Lung (tissue), 12 donors: ENCODE results near the gene LYRM2. TPM values are rescaled to one million over a fixed set of nuclear protein-coding genes. Genes with fewer than 3 reads are reported as not detected.

Experiments used
- ATAC-seq: fragments of 200-7000 bp; cut with Tn5 transposase; one replicate; pipeline ENCODE4 v1.9.1; 2020; ENCODE audit warnings: moderate number of reproducible peaks; ENCODE audit not compliant: insufficient read depth, low FRiP score
- DNase-seq, 3 donors: peaks; one replicate each; pipeline ENCODE4 v3.0.0-alpha.2; 2013 to 2017
- H3K27ac ChIP-seq, 2 donors: one replicate each; pipeline ENCODE4 v1.5.1; 2013; ENCODE audit warnings: mild to moderate bottlenecking in 2 of 2, moderate library complexity in 2 of 2, control low read depth in 1 of 2, inconsistent platforms in 1 of 2, low read depth in 1 of 2, low read length in 1 of 2
- H3K27me3 ChIP-seq, 3 donors: one replicate each; pipeline ENCODE4 v1.5.1; 2013; ENCODE audit warnings: low read length in 2 of 3; ENCODE audit not compliant: control insufficient read depth in 3 of 3, insufficient read depth in 3 of 3
- H3K36me3 ChIP-seq, 4 donors: one replicate each; pipeline ENCODE4 v1.5.1; 2013; ENCODE audit warnings: low read length in 4 of 4, mild to moderate bottlenecking in 1 of 4, moderate library complexity in 1 of 4; ENCODE audit not compliant: control insufficient read depth in 4 of 4, insufficient read depth in 4 of 4
- H3K4me1 ChIP-seq, 5 donors: one replicate each; pipeline ENCODE4 v1.5.1; 2013; ENCODE audit warnings: low read length in 5 of 5, mild to moderate bottlenecking in 2 of 5, moderate library complexity in 1 of 5; ENCODE audit not compliant: control insufficient read depth in 5 of 5, insufficient read depth in 5 of 5
- H3K4me3 ChIP-seq: one replicate; pipeline ENCODE4 v1.5.1; 2013; ENCODE audit warnings: mild to moderate bottlenecking, control low read depth, moderate library complexity
- H3K9ac ChIP-seq, 2 donors: one replicate each; pipeline ENCODE4 v1.5.1; 2013; ENCODE audit warnings: low read length in 2 of 2, control low read depth in 1 of 2; ENCODE audit not compliant: insufficient read depth in 1 of 2
- H3K9me3 ChIP-seq, 4 donors: one replicate each; pipeline ENCODE4 v1.5.1; 2013; ENCODE audit warnings: low read length in 3 of 4, mild to moderate bottlenecking in 1 of 4, moderate library complexity in 1 of 4; ENCODE audit not compliant: control insufficient read depth in 4 of 4, insufficient read depth in 3 of 4
- CTCF ChIP-seq: IDR thresholded peaks from 2 replicates; pipeline ENCODE4 v1.5.1; 2012; ENCODE audit warnings: mild to moderate bottlenecking; ENCODE audit errors: control extremely low read depth, extremely low read depth
- WGBS, 2 donors: extraction: QIAGEN DNeasy Blood & Tissue Kit; methylation state at CpG; one replicate each; pipeline ENCODE4 v1.1.7; 2013; 5-methylcytosine and 5-hydroxymethylcytosine counted together
- polyA plus RNA-seq, 2 donors: library from polyadenylated mRNA; stranded (reverse); fragments of 200-250 nt; gene quantifications; one replicate each; pipeline ENCODE4 v1.2.1, GENCODE V29; 2013
- total RNA-seq, 2 donors: library from RNA; depleted of rRNA in 1 of 2; stranded (reverse); fragments of >200 nt in 1 of 2; gene quantifications; one replicate each; pipeline ENCODE4 v1.2.1, GENCODE V29; 2014 to 2021
- donor health status: control.
- donor health status: control.
- donor health status: Bipolar disorder and iron deficiency.
- donor health status: healthy.
- donor health status: DM: yes; HTN: yes; CAD: no.

Gene LYRM2
- total and polyA plus RNA-seq, 4 donors = 25.6 to 38.1 (median 27.1) TPM

- WGBS, 2 donors = 93 to 96% methylated on average over 2 of the region's 2 CpGs
- no peak for TF ChIP-seq CTCF
- no peak overlapping the region for H3K9ac ChIP-seq
- no peaks in the 10 kb centered on the region for H3K27me3 ChIP-seq
- H3K4me3 ChIP-seq = no peak overlapping the region
- no peak for ATAC-seq
- H3K9me3 ChIP-seq = no peaks in the 10 kb centered on the region
- no peak overlapping the region for H3K27ac ChIP-seq
- no peak for DNase-seq
- peaks cover 0 to 2% (median 0%) of the 10 kb centered on the region in 5 donors for H3K4me1 ChIP-seq
- H3K36me3 ChIP-seq = no peaks in the 10 kb centered on the region
Observed at GRCh38 chr6:89539779-89540178, 98.8 kb downstream of the LYRM2 start.

GRCh38 chr6:89536231-89536630, 102.3 kb downstream of the LYRM2 start:
- no peak for TF ChIP-seq CTCF
- Histone ChIP-seq H3K27ac (no peak overlapping the region), H3K9ac (no peak overlapping the region), H3K36me3 (no peaks in the 10 kb centered on the region), H3K4me1 (no peaks in the 10 kb centered on the region), H3K4me3 (no peak overlapping the region), H3K27me3 (no peaks in the 10 kb centered on the region), H3K9me3 (no peaks in the 10 kb centered on the region)
- no peak for DNase-seq
- no peak for ATAC-seq
- 93 to 98% methylated on average over 5 of the region's 5 CpGs for WGBS, 2 donors

- no peak for DNase-seq
- Histone ChIP-seq H3K9me3 (no peaks in the 10 kb centered on the region), H3K4me1 (peaks cover 0 to 4% (median 0%) of the 10 kb centered on the region in 5 donors), H3K4me3 (no peak overlapping the region), H3K27ac (no peak overlapping the region), H3K27me3 (no peaks in the 10 kb centered on the region), H3K36me3 (no peaks in the 10 kb centered on the region), H3K9ac (no peak overlapping the region)
- ATAC-seq = no peak
- no peak for TF ChIP-seq CTCF
- 93 to 96% methylated on average over 11 of the region's 11 CpGs for WGBS, 2 donors
Observed at GRCh38 chr6:89530982-89531381, 107.6 kb downstream of the LYRM2 start.

- H3K4me3 ChIP-seq = no peak overlapping the region
- H3K4me1 ChIP-seq = peaks cover 0 to 4% (median 0%) of the 10 kb centered on the region in 5 donors
- ATAC-seq = no peak
- H3K27me3 ChIP-seq = no peaks in the 10 kb centered on the region
- no peak overlapping the region for H3K27ac ChIP-seq
- no peaks in the 10 kb centered on the region for H3K36me3 ChIP-seq
- DNase-seq = no peak
- no peak for TF ChIP-seq CTCF
- H3K9me3 ChIP-seq = no peaks in the 10 kb centered on the region
- no peak overlapping the region for H3K9ac ChIP-seq
Observed at GRCh38 chr6:89528866-89529265, 109.7 kb downstream of the LYRM2 start.
